Duodenal mucosa (tissue), 2 donors: ENCODE results near the gene EPHX1.

Experiments
- H3K27ac ChIP-seq: one replicate; pipeline ENCODE4 v1.7.0; 2013; ENCODE audit warnings: low read depth, low read length
- H3K27me3 ChIP-seq, 2 donors: one replicate each; pipeline ENCODE4 v1.7.0; 2013; ENCODE audit warnings: low read length in 2 of 2, control low read depth in 1 of 2; ENCODE audit not compliant: insufficient read depth in 2 of 2, control insufficient read depth in 1 of 2
- H3K36me3 ChIP-seq, 2 donors: one replicate each; pipeline ENCODE4 v1.7.0; 2013; ENCODE audit warnings: low read length in 2 of 2, control low read depth in 1 of 2; ENCODE audit not compliant: insufficient read depth in 2 of 2, control insufficient read depth in 1 of 2
- H3K4me1 ChIP-seq, 2 donors: one replicate each; pipeline ENCODE4 v1.7.0; 2013; ENCODE audit warnings: low read length in 2 of 2, control low read depth in 1 of 2; ENCODE audit not compliant: insufficient read depth in 2 of 2, control insufficient read depth in 1 of 2
- H3K4me3 ChIP-seq, 2 donors: one replicate each; pipeline ENCODE4 v1.7.0; 2013; ENCODE audit warnings: low read length in 2 of 2, low read depth in 1 of 2
- H3K9ac ChIP-seq, 2 donors: one replicate each; pipeline ENCODE4 v1.7.0; 2013; ENCODE audit warnings: low read length in 2 of 2, low read depth in 1 of 2
- H3K9me3 ChIP-seq, 2 donors: one replicate each; pipeline ENCODE4 v1.7.0; 2013; ENCODE audit warnings: low read length in 2 of 2, control low read depth in 1 of 2; ENCODE audit not compliant: control insufficient read depth in 1 of 2

The EPHX1 gene

GRCh38 chr1:225849925-225850324 lies 40.0 kb downstream of the EPHX1 start:
- peaks cover 36 to 86% of the 10 kb centered on the region in 2 donors for H3K36me3 ChIP-seq
- no peak overlapping the region for H3K27ac ChIP-seq
- no peak overlapping the region for H3K9ac ChIP-seq
- no peak overlapping the region for H3K4me3 ChIP-seq
- no peaks in the 10 kb centered on the region for H3K9me3 ChIP-seq
- peaks cover 30% of the 10 kb centered on the region in 2 donors for H3K4me1 ChIP-seq
- no peaks in the 10 kb centered on the region for H3K27me3 ChIP-seq

- Histone ChIP-seq H3K9me3 (no peaks in the 10 kb centered on the region), H3K9ac (no peak overlapping the region), H3K4me1 (peaks cover 30% of the 10 kb centered on the region in 2 donors), H3K27ac (no peak overlapping the region), H3K4me3 (no peak overlapping the region), H3K36me3 (peaks cover 36 to 88% of the 10 kb centered on the region in 2 donors), H3K27me3 (no peaks in the 10 kb centered on the region)
These were observed 40.4 kb downstream of the EPHX1 start for GRCh38 chr1:225850370-225850769.

- no peak overlapping the region for H3K4me3 ChIP-seq
- H3K27ac ChIP-seq = no peak overlapping the region
- H3K4me1 ChIP-seq = peaks cover 24 to 30% of the 10 kb centered on the region in 2 donors
- no peaks in the 10 kb centered on the region for H3K27me3 ChIP-seq
- peaks cover 35 to 82% of the 10 kb centered on the region in 2 donors for H3K36me3 ChIP-seq
- no peak overlapping the region for H3K9ac ChIP-seq
- H3K9me3 ChIP-seq = no peaks in the 10 kb centered on the region
These were observed 41.9 kb downstream of the EPHX1 start for GRCh38 chr1:225851805-225852204.

GRCh38 chr1:225852413-225853124 lies 42.6 kb downstream of the EPHX1 start:
- H3K27me3 ChIP-seq = no peaks in the 10 kb centered on the region
- no peak overlapping the region for H3K4me3 ChIP-seq
- peaks cover 19 to 24% of the 10 kb centered on the region in 2 donors for H3K4me1 ChIP-seq
- peaks cover 33 to 80% of the 10 kb centered on the region in 2 donors for H3K36me3 ChIP-seq
- no peak overlapping the region for H3K9ac ChIP-seq
- H3K27ac ChIP-seq = no peak overlapping the region
- no peaks in the 10 kb centered on the region for H3K9me3 ChIP-seq

GRCh38 chr1:225853441-225853840 lies 43.5 kb downstream of the EPHX1 start:
- H3K27me3 ChIP-seq = no peaks in the 10 kb centered on the region
- H3K27ac ChIP-seq = no peak overlapping the region
- H3K9ac ChIP-seq = no peak overlapping the region
- H3K4me1 ChIP-seq = peaks cover 11 to 15% of the 10 kb centered on the region in 2 donors
- no peak overlapping the region for H3K4me3 ChIP-seq
- H3K36me3 ChIP-seq = peaks cover 36 to 76% of the 10 kb centered on the region in 2 donors
- H3K9me3 ChIP-seq = no peaks in the 10 kb centered on the region

GRCh38 chr1:225855503-225856300 lies 45.8 kb downstream of the EPHX1 start:
- no peak overlapping the region for H3K27ac ChIP-seq
- H3K4me1 ChIP-seq = peaks cover 0 to 9% of the 10 kb centered on the region in 2 donors
- H3K36me3 ChIP-seq = peaks cover 42 to 80% of the 10 kb centered on the region in 2 donors
- no peaks in the 10 kb centered on the region for H3K9me3 ChIP-seq
- H3K4me3 ChIP-seq = no peak overlapping the region
- no peaks in the 10 kb centered on the region for H3K27me3 ChIP-seq
- no peak overlapping the region for H3K9ac ChIP-seq

GRCh38 chr1:225857256-225857655 lies 47.3 kb downstream of the EPHX1 start:
- no peak overlapping the region for H3K9ac ChIP-seq
- no peaks in the 10 kb centered on the region for H3K9me3 ChIP-seq
- no peak overlapping the region for H3K27ac ChIP-seq
- peaks cover 53 to 86% of the 10 kb centered on the region in 2 donors for H3K36me3 ChIP-seq
- H3K4me3 ChIP-seq = no peak overlapping the region
- H3K4me1 ChIP-seq = peaks cover 0 to 3% of the 10 kb centered on the region in 2 donors
- no peaks in the 10 kb centered on the region for H3K27me3 ChIP-seq

GRCh38 chr1:225859151-225859550 lies 49.2 kb downstream of the EPHX1 start:
- H3K9me3 ChIP-seq = no peaks in the 10 kb centered on the region
- peaks cover 50 to 85% of the 10 kb centered on the region in 2 donors for H3K36me3 ChIP-seq
- no peak overlapping the region for H3K9ac ChIP-seq
- H3K27me3 ChIP-seq = no peaks in the 10 kb centered on the region
- H3K27ac ChIP-seq = no peak overlapping the region
- peaks cover 0 to 2% of the 10 kb centered on the region in 2 donors for H3K4me1 ChIP-seq
- H3K4me3 ChIP-seq = no peak overlapping the region

GRCh38 chr1:225860107-225860506 lies 50.2 kb downstream of the EPHX1 start:
- no peak overlapping the region for H3K27ac ChIP-seq
- H3K4me3 ChIP-seq = no peak overlapping the region
- no peaks in the 10 kb centered on the region for H3K9me3 ChIP-seq
- no peaks in the 10 kb centered on the region for H3K27me3 ChIP-seq
- peaks cover 47 to 81% of the 10 kb centered on the region in 2 donors for H3K36me3 ChIP-seq
- H3K9ac ChIP-seq = no peak overlapping the region
- peaks cover 0 to 9% of the 10 kb centered on the region in 2 donors for H3K4me1 ChIP-seq

- no peak overlapping the region for H3K9ac ChIP-seq
- peaks cover 56 to 84% of the 10 kb centered on the region in 2 donors for H3K36me3 ChIP-seq
- H3K27me3 ChIP-seq = no peaks in the 10 kb centered on the region
- H3K4me3 ChIP-seq = no peak overlapping the region
- peaks cover 0 to 9% of the 10 kb centered on the region in 2 donors for H3K4me1 ChIP-seq
- H3K9me3 ChIP-seq = no peaks in the 10 kb centered on the region
- H3K27ac ChIP-seq = no peak overlapping the region
These were observed 51.0 kb downstream of the EPHX1 start for GRCh38 chr1:225860876-225861441.
